Stomach (tissue), 4 donors: ENCODE results near the gene AMDHD2.

Source experiments
- CTCF ChIP-seq, 7 experiments: fragments of 450-650 bp in 4 of 7; fragments of 200-600 bp in 3 of 7; sonication (generic) in 3 of 7; IDR thresholded peaks; one replicate each; pipeline ENCODE4 v1.5.1; 2016 to 2019; ENCODE audit warnings: antibody characterized with exemption in 7 of 7, control low read depth in 2 of 7, mild to moderate bottlenecking in 1 of 7
- POLR2A ChIP-seq, 4 donors: fragments of 450-650 bp; IDR thresholded peaks; one replicate each; pipeline ENCODE4 v1.6.1; 2016; ENCODE audit warnings: antibody characterized with exemption in 4 of 4, control low read depth in 2 of 4, mild to moderate bottlenecking in 1 of 4, moderate library complexity in 1 of 4
- POLR2AphosphoS5 ChIP-seq, 3 donors: sonication (generic); formaldehyde crosslinking; IDR thresholded peaks; one replicate each; pipeline ENCODE4 v1.6.1; 2016; ENCODE audit warnings: antibody characterized with exemption in 3 of 3

GRCh38 chr16:2482708-2483534 is 37.2 kb upstream of the AMDHD2 start:
- TF ChIP-seq POLR2AphosphoS5 (IDR thresholded peaks at IDR 0.05) (no peak), CTCF (IDR thresholded peaks at IDR 0.05) (no peak), POLR2A (IDR thresholded peaks at IDR 0.05) (no peak)
